Measurements from ENCODE around the gene AHCYL1.

Gene AHCYL1

GRCh38 chr1:110060662-110061060 is 76.1 kb downstream of the AHCYL1 start:
- no peak for DNase-seq (ENCODE audit: low spot score)

DNA sequence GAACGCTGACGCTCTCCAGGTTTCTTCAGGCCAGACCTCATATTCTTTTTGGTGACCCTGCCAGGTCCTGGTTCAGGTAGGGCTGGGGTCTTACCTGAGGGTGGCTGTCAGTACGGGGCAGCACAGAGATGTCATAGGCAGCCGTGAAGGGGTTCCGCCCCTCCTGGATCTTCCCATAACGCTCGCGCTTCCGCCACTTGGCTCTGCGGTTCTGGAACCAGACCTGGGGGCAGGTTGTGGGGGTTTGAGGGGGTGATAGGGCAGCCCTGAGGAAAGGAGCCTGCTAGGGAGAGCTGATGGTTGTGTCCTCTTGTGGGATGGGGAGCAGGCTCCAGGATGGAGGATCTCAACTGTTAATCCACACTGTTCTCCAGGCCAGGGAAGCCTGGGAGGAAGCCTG is 76.8 kb downstream of the AHCYL1 start:
- no peak for DNase-seq (ENCODE audit: low spot score)

- peak; percentile 91 for DNase-seq (ENCODE audit: low spot score)
Measured at GRCh38 chr1:110062612-110063011, 78.0 kb downstream of the AHCYL1 start.

DNA sequence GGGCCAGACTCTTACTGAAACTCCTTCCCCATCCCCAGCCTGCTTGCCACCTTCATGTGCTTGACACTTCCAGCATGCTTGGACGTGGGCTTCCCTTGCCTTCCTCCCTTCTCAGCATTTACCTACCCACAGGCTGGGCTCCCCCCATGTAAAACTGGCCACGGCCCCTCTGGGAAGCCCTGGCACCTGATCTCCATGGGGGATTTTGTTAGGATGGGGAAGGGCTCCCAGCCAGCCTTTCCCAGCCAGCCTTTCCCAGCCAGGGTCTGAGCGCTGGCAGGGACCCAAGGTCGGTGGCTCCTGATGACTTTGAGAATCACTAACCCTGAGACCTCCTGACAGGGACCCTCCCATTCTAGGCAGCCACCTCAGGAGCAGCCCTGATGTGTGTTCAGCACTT is 79.2 kb downstream of the AHCYL1 start:
- DNase-seq (ENCODE audit: low spot score): no peak

GRCh38 chr1:110064576-110065337 is 80.2 kb downstream of the AHCYL1 start:
- no peak for DNase-seq (ENCODE audit: low spot score)

GRCh38 chr1:110065841-110066240 is 81.3 kb downstream of the AHCYL1 start:
- DNase-seq (ENCODE audit: low spot score): no peak

- no peak for DNase-seq (ENCODE audit: low spot score)
Measured at GRCh38 chr1:110067479-110067892, 82.9 kb downstream of the AHCYL1 start.

DNA sequence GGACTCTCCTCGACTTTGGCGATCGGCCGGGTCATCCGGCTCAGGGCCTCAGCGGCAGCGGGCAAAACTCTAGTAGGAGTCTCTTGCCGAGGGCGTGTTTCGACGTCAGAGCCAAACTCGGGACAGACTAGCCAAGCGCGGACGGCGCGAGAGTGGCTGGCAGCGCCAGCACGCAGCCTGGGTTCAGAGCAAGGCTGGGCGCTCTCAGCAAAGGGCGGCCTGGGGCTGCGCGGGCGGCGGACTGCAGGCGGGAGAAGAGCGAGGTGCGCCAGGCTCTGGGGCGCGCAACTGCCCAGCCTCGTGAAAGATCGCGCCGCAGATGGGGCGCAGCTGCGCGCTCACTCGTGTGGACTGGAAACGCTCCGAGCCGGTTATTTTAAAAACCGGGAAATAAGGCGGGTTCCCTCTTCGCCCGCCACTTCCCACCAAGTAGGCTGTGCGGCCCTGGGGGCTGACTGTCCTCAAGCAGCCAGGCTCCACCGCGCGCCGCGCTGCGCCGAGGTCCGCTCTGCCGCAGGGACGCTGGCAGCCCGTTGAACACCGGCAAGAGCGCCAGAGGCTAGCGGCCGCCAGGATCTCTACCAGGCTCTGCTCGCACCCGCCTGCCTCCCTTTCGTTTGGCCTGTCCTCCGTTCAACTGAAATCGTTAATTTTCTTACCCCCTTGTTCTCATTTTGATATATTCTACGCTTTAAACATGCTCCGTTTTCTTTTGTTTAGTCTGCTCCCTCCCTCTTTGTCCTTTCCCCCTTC is 83.5 kb downstream of the AHCYL1 start:
- DNase-seq (ENCODE audit: low spot score): no peak

DNA sequence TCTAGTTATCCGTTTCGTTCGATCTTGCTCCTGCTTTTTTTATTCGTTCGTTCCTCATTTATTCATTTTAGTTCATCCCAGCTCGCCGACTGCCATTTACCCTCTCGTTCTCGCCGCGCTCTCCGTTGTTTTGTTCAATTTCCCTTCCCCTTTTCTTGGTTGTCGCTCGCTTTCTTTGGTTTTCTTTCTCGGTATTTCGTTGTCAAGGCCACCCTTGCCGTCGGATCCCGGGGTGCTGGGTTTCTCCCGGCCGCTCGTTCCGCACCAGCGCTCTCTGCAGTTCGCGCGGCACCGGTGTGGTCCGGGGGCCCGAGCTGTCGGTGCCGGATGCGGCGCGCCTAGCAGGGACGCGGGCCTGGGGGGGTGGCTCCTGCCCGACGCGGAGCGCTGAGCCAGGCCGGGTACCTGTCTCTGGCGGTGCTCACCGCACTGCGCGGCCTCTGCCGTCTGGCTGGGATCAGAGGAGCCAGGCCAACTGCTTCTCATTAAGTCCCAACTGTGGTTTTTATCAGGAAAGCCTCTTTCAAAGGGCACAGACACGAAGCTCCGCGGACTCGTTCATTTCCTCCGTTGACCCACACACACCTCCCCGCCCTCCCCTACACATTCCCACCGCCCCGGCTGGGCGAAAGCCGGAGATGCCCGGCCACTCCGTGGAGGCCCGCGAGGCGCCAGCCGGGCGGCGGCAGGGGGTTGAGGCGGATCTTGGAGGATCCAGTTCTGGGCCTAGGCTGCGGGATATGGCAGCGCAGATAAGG is 84.3 kb downstream of the AHCYL1 start:
- DNase-seq (ENCODE audit: low spot score): no peak

GRCh38 chr1:110069404-110070281 is 85.1 kb downstream of the AHCYL1 start:
- DNase-seq (ENCODE audit: low spot score): no peak

- no peak for DNase-seq (ENCODE audit: low spot score)
Measured at GRCh38 chr1:110070282-110070669, 85.7 kb downstream of the AHCYL1 start.

DNA sequence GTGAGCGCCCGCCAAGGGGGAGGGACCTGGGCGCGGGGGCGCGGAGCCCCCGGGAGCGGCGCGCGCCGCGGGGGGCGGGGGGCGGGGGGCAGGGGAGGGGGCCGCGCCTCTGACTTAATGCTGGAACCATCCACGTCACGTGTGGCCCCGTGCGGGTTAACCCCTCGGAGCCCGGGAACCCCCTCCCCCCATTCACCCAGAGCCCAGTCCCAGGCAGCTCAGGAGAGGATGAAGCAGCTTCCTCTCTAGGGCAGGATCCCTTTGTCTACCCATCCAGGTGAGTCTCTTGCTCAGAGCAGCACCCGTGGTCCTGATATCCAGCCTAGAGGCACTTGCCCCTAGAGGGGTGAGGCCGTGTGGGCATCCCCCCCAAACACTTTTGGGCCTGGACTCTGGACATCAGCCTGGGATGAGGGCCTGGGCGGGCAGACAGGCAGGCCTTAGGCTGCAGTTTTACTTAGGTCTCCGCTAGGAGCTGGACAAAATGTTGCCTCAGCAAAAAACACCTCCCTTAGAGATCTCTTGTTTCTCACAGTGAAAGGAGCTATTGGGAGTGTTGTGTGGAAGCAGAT is 86.2 kb downstream of the AHCYL1 start, which contains the start of gene ALX3:
Gene ALX3, minus strand, starts transcription at position 2 of the 572 bp plus-strand sequence. CDS start 60 bp downstream, outside the sequence.
- no peak for DNase-seq (ENCODE audit: low spot score)

Measured in SK-N-DZ (cell line).